Hematopoietic multipotent progenitor cell treated with erythropoietin and hydrocortisone succinate and interleukin-3 and kit ligand, for 15 days (in vitro differentiated cells): ENCODE data around the gene IP6K1.
A peak's percentile ranks its signal among the peaks of the same experiment; 100 is the strongest.
"Not testable (repeated sequence)": the region's sequence is repeated elsewhere in the genome, so short reads cannot be mapped to it uniquely, and the experiment has no call there.

Source experiments
- DNase-seq: peaks from one replicate; pipeline ENCODE4 v3.0.0-alpha.2; 2015; ENCODE audit warnings: low spot score

The IP6K1 gene

DNA sequence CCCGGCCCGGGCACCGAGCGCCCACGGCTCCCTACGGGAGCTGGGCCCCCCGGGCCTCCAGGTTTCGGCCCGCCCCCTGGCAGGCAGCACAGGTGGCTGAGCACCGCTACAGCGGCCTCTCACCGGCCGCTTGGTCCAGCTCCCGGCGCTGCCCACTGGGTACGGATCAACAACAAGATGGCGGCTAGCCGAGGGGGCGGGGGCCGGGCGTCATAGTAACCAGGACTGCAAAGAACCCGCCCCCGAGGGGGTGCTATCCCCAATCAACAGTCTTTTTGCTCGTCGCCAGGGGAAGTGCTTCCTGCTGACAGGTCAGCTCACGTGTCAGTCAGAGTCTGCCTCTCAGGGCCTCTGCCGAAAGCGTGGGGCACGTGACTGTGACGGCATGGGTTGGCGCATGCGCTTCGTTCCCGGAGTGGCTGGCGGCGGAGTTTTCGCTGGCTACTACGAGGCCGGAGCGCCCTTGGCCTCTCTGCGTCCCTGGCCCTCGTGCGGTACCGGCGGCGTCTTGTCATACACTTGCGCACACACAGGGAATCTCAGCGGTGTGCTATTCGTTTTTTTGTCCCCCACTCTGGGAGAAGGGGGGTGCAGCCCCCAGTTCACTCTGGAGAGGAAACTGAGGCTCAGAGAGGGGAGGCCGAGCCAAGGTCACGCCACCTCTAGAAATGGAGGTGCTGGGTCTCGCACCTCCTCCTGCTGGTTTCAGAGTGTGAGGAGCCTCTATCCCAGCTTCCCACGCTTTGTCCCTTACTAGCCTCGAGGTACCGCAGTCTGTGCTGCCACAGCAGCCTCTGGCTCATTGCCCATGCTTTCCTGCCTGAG, at the start of gene IP6K1:
IP6K1 (minus strand) TSS at position 186 of the 825 bp plus-strand sequence. CDS start 38,502 bp downstream, outside the sequence.
- DNase-seq = peak; percentile 100

DNA sequence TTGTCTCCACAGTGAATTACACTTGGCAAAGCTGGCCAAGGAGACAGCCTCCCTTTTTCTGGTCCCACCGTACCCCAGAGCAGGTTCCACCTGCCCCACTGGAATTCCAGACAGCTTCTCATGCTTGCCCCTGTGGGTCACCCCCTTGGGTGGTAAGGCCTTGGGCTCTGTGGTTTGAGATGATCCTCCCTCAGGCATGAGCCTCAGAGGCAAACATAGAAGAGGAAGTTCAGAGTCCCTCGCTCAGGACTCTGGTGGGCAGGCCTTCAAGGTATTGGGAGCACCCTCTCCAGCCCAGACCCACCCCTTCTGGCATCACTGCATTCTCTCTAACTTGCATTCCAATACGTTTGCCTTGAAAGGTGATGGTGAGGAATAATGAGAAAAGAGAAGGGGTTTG, 45.0 kb upstream of the IP6K1 start:
- no peak for DNase-seq

DNA sequence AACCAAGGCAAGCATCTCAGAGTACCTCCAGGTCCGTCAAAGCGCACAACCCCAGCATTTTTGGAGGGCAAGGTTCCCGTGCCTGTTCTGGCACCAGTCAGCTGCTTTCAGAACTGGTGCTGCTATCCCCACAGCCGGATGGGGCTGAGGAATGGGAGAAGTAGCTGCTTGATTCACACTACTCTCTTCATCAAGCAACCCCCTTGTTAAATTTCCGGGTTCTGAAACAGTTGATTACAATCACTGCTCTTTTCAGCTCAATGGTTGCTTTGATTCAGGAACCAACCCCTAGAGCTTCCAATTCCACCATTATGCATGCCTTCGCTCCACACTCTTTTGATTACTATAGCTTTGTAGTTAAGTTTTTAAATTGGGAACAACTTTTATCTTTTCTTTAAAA, 39.7 kb upstream of the IP6K1 start:
- DNase-seq = no peak

DNA sequence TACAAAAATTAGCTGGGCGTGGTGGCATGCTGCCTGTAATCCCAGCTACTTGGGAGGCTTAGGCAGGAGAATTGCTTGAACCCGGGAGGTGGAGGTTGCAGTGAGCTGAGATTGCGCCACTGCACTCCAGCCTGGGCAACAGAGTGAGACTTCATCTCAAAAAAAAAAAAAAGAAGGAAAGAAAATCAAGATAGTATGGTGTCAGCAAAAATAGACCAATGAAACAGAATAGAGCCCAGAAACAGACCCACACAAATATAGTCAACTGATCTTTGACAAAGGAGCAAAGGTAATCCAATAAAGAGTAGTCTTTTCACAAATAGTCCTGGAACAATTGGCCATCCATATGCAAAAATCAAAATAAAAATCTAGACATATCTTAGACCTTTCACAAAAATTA, 36.8 kb upstream of the IP6K1 start:
- not testable (repeated sequence) for DNase-seq

DNA sequence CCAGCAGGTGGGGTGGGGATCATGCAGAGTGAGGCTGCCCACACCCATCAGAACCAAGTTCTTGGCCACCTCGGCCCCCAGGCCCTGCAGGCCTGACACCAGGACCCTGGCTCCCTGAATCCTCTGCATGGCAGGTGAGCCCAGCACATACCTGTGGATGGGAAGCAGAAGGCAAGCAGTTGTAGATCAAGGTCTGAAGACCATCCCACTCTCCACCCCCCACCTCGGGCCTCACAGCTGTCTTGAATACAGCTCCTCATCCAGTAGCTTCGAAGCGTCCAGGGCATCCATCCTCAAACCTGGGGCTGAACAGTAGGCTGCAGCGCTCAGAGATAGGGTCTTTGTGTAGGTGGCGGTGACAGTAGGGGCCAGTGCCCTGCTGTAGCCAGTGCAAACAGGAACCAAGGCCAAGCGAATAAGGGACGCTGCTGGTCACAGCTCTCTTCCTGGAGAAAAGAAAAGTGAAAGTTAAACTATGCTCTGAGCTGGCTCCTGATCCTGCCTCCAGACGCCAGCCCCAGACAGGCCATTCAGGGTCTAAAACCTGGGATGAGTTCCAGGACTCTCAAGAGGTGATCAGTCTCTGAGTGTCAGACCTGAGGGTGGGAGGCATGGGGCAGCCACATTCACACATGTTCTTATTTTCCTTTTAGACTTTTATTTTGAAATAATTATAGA, 27.3 kb upstream of the IP6K1 start, which contains the start of gene UBA7:
UBA7 (minus strand) TSS at position 457 of the 678 bp plus-strand sequence; CDS start at position 291, 166 bp downstream.
- DNase-seq = peak; percentile 59

DNA sequence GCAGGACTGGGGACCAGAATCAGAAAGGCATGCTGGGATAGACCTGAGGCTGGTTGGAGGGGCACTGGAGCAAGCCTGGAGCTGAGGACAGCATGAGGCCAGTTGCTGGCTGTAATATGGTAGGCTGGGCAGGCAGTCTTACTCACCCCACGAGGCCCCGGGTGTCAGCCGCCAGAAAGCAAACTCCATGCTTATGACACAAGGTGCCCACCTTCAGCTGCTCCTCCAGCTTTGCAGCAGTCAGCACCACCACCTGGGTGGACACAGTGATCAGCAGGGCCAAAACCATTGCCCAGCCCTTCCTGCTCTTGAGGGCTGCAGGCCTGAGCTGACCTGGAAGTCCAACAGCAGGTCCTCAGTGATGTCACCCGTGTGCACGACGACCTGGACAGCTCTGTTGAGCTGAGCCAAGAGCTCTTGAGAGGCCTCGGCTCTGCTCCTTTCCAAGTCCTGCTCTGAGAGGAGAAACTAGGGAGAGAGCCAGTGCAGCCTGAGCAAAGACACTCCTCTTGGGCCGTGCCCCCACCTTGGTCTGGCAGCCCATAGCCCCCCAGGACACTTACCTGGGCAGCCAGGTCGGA, 26.7 kb upstream of the IP6K1 start:
- DNase-seq = no peak

DNA sequence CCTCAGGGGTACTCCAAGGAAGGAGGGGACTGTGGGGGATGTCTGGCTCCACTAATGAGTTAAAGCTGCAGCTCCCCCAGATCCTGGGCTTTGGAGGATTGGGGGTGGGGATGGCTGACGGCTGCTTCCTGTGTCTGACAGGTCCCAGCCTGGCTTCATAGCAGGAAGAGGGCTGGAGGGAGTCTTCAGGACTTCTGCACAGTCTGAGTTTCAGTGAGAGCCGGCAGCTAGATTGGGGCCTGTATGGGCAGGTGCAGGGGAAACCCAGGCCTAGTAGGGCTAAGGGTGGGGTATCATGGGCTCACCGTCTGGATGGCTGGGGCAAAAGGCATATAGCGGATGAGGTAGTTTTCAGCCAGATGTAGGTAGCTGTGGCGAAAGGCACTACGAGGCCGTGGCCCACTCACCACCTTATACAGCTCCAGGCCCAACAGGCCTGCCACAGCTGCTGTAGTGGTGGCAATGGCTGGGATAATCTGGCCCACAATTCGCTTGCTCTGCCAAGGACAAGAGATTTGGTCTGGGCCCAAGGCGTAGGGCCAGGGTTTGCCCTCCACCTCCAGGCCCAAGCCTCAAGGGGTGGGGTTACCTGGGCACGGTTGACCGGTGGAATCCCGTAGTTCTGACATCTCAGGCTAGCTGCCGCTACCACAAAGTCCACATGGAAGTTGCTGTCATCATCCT, 21.2 kb upstream of the IP6K1 start:
- DNase-seq = no peak

DNA sequence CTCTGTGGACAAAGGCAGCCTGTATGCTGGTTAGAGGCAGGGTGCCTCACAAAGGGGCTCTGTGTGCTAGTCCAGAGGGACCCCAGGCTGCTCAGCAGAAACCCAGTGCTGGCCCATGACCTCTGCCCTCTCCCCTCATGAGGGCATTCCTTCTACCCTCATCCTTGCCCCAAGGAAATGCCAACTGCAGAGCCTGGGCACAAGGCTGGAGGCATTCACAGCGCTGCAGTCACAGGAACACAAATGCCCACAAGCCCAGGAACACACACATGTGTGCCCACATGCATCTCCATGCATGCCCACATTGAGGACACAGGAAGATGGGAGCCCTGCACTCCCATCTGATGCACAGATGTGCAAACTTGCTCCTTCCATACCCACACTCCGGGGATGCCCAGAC, 20.5 kb upstream of the IP6K1 start:
- DNase-seq = no peak

DNA sequence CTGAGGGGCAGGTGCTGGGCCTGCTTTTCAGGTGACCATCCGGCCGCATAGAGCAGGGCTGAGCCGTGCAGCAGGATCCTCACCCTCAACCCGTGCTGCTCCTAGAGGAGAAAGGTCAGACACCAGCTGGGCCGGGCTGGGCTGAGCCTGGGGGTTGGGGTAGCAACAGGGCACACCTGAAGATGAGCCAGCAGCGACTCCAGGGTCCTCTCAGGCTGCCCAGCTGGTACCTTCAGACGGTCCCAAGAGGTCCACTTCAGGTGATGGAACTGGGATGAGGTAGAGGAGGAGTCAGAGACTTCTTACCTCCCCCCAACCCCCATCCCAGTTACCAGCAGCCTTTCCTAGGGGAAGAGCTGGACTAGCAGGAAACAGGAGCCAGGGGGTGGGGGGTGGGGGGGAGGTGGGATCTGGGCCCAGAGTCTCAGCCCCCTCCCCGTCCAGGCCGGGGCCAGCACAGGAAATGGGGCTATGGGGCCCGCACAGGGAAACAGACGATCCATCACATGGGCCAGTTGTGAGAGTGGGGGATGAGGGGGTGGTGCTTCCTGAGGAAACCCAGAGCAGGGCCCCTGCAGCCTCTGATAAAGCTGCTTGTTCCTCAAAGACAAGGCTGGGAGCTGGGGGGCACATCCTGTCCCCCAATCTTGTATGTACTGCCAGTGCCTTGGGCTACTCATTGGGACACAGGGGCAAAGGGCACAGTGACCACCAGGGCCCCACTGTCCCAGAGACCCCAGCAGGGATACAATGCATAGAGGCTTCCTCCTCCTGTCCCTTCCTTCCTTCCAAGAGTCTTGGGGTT, 19.8 kb upstream of the IP6K1 start:
- no peak for DNase-seq

DNA sequence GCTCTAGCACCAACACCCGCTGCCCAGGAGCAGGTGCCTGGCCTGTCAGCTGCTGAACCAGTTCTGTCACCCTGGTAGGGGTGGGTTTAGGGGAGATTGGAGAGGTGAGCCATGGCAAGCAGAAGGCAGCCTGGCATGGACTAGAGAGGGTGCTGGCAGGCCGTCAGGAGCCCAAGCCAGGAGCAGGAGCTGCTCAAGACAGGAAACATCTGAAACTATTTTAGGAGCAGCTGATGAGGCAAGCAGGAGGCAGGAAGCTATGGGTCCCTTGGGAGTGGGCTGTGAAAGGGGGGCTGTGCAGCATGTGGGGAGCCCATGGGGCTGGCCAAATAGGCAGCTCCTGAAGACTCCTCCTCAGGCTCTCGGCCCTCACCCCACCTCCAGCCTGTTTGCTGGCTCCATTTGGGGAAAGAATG, 19.0 kb upstream of the IP6K1 start:
- no peak for DNase-seq

DNA sequence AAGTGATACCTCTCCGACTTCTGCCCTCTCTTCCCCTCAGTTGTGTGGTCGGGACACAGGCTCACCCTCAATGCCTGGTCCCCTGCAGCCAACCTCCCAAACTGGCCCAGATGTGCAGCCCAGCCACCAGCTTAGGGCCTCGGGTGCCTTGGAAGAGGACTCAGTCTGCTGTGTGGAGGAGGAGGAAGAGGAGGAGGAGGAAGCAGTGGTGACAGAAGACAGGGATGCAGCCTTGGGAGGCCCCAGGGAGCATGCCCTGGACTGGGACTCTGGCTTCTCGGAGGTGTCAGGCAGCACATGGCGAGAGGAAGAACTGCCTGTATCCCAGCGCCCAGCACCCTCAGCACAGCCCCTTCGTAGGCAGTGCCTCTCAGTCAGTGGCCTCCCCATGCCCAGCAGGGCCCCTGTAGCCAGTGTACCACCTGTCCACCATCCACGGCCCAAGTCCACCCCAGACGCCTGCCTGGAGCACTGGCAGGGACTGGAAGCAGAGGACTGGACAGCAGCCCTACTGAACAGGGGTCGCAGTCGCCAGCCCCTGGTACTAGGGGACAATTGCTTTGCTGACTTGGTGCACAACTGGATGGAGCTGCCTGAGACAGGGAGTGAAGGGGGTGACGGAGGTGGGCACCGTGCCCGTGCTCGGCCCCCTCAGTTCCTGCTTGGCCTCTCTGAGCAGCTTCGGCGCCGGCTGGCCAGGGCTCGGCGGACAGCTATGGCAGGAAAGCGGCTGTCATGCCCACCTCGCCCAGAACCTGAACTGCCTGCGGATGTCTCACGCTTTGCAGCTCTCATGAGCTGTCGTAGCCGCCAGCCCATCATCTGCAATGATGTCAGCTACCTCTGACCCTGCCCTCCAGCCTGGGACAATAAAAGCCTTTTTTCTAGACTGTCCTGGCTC, 18.0 kb upstream of the IP6K1 start:
- DNase-seq = no peak

DNA sequence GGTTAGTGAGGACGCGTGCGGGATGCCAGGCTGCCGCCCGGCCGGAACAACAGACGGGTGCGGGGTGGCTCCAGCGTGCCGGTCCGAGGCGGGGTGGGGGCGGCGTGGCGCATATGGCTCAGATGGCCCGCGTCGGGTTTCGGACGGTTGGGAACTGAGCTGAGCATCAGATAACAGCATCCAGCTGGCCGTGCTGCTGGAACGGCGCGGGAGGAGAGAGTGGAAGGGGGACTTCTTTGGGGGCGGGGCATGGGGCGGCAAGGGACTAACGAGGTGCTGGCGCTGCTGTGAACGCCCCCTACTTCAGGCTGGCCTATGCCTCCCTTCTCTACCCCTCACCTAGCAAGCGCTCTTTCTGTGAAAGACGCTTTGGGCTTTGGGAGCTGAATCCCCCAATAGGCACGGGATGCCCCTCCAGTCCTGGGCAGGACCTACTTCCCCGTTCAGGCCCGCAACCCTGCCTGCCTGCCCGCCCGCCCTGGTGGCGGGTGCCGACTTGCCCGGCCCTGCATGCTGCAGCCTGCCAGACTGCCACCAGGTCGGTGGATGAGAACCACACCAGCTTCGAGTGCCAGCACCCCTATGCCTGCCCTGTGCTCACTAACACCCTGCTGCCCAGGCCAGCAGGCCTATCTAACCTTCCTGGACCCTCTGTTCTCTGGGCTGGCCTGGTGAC, 17.3 kb upstream of the IP6K1 start:
- DNase-seq = peak; percentile 15

DNA sequence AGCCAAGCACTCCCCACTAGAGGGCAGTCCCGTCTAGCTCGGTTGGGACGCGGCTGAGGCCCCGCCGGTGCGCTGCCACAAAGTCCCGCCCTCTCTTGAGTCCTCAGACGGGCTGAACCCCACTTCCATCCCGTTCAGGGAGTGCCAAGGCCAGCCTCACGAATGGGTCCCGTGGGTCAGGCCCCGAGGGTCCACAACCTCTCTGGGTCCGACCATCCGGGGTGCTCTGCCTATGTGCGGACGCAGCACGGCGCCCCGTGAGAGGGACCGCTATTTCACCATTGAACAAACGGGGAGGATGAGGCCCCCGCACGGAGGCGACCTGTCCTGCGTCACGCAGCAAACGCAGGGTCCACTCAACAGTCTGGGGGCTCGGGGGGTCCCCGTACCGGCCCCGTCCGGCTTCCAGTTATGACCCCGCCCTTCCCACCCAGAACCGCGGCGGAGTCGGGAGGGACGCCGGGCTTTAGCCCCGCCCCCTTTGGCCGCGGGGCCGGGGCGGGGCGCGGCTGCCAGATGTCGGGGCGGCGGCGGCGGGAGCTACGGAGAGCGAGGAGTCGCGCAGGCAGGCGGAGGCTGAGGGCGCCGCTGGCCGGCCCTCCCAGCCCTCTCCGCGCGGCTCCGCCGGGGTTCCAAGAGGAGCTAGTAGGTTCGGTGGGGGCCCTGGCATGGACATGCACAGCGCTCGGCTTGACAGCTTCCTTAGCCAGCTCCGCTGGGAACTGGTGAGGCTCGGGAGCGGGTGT, 16.6 kb upstream of the IP6K1 start, which contains the start of gene INKA1:
INKA1 (plus strand) TSS at position 543 of the 746 bp plus-strand sequence; CDS start at position 675, 132 bp downstream.
- peak; percentile 93 for DNase-seq

DNA sequence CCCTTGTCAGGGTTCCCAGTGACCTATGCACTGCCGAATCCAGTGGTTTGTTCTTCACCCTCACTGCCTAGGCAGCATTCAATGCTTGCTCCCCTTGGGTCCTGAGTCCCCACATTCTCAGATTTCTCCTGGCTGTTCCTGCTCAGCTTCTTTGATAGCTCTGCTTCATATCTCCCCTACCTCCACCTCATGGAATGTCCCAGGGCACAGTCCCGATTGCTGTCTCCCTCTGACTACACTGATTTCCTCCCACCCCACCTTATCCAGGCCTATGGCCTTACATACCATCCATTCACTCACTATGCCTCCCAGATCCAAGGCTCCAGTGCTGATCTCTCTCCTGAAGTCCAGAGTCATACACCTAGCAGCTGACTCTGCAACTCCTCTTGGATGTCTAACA, 14.8 kb upstream of the IP6K1 start:
- no peak for DNase-seq

DNA sequence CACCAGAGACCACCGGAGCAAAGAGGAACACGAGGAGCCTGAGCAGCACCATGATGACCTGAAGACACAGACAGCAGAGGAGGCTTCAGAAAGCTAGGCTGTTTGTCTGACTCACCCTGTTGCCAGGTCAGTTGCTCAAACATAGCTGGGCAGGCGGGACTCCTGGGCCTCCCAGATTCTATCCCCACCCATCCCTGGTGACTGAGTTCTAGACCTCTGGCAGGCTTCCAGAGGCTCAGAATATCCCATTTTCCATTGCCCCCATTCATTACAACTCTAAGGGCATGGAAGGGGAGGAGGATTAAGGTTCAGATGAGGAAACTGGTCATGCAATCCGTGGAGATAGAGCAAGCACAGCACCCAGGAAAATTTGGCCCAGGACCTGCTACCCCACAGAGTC, 13.4 kb upstream of the IP6K1 start, which contains the start of gene CDHR4:
CDHR4 (minus strand) TSS at position 113 of the 400 bp plus-strand sequence; CDS start at position 52, 61 bp downstream.
- no peak for DNase-seq

DNA sequence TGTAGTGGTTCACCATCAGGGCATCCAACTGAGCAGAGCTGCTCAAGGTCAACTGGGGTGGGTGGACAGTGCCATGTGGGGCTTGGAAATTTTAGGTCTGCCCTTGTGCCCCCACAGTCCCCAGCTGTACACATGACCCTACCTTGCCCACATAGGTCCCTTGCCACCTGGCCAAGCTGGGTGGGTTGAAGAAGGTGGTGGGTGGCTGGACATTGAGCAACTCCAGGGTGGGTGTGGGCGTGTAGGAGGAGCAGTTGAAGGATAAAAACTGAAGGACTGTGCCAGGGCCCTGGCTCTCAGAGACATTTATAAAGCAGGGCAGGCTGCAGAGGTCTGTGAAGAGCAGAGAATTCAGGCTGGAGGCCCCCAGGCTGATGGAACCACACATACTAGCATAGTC, 12.8 kb upstream of the IP6K1 start:
- DNase-seq = no peak

DNA sequence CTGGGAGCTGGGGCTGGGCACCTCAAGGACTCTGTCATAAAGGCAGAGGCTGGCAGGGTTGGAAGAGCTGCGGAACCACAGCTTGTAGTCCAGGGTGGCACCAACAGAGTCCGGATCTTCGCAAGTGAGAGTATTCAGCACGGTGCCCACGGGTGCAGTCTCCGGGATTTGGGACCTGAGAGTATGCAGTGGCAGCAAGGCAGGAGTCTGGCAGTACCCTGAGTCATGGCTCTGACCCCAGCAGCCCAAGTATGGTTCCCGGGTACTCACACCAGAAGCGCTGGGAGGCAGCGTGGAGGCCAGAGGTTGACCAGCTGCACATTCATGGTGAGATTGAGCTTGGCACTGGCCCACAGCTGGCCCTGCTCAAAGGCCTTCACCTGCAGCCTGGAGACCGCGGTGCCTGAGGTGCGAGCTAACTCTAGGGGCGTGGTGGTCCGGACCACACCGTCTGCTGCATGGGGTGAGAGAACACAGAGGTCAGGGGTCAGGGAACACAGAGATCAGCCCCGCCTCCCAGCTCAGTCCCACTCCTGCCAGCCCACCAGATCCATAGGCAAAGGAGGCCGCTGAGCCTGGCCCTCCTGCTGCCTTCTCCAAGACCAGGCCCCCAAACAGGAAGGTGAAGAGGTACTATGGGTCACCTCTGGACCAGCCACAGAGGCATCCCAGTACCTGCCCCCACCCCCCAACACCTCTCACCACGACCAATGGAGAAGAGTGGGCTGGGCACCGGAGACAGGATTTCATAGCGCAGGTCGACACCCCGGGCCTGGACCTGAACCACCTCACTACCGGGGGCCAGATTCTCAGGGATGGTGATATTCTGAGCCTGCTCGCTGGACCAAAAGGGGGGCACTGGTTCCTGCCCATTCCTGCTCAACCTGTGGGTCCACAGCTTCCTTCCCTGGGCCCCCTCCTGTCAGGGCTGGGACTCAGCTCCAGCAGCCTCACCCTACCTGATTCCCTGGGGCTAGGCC, 8.9 kb upstream of the IP6K1 start:
- DNase-seq = no peak

DNA sequence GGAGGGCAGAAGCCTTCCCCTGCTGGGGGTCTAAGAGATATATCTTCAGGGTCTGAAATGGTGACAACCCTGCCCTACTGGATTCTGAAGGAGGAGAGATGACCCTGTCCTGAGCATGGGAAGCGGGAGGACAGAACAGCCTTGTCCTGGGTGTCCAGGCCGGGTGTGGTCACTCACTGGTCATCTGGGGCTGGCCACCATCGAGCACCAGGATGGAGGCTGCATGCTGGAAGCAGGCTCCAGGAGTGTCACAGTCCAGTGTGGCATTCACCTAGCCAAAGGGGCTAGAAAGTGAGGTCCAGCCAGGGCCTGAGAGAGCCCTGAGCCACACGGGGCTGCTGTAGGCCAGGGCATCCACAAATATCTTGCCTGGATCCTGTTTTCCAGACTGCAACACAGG, 8.1 kb upstream of the IP6K1 start:
- no peak for DNase-seq
